GM12891 (cell line): ENCODE results near the gene OR2AG1.
"Not testable (repeated sequence)": the region's sequence is repeated elsewhere in the genome, so short reads cannot be mapped to it uniquely, and the experiment has no call there.

Source experiments
- POLR2A ChIP-seq: IDR thresholded peaks from 2 replicates; pipeline ENCODE4 v1.6.1; 2011; ENCODE audit warnings: low read depth, low read length, control low read depth
- TAF1 ChIP-seq: IDR thresholded peaks from 2 replicates; pipeline ENCODE4 v1.6.1; 2011; ENCODE audit warnings: low read depth, low read length, control low read depth

DNA sequence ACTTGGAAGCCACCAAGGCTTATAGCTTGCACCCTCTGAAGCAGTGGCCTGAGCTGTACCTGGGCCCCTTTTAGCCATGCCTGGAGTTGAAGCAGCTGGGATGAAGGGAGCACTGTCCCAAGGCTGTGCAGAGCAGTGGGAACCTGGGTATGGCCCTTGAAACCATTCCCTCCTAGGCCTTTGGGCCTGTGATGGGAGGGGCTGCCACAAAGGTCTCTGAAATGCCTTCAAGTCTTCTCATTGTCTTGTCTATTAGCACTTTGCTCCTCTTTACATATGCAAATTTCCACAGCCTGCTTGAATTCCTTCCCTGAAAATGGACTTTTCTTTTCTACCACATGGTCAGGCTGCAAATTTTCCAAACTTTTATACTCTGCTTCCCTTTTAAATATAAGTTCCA lies 18.3 kb downstream of the OR2AG1 start:
- not testable (repeated sequence) for TF ChIP-seq POLR2A, TAF1
